Measurements from ENCODE around the gene RAMACL.

- TF ChIP-seq CTCF (IDR thresholded peaks at IDR 0.05) (no peak), POLR2A (IDR thresholded peaks at IDR 0.05) (no peak)
These were observed 23.8 kb downstream of the RAMACL start for GRCh38 chr6:166562726-166563125.

Data from tibial nerve (tissue), 3 donors.